Measurements from ENCODE around the gene MYO1E.

Gene MYO1E

GRCh38 chr15:59379531-59379930 is 6.9 kb upstream of the MYO1E start:
- Histone ChIP-seq H3K36me3 (ENCODE audit: insufficient read depth, low read length) (no peaks in the 10 kb centered on the region), H3K9me3 (ENCODE audit: low read depth, low read length) (no peaks in the 10 kb centered on the region), H3K27ac (no peak overlapping the region), H3K4me3 (no peak overlapping the region), H3K9ac (ENCODE audit: insufficient read length) (no peak overlapping the region)
- TF ChIP-seq EZH2 (IDR thresholded peaks at IDR 0.05), result no peak
- TF ChIP-seq POLR2AphosphoS5 (IDR thresholded peaks at IDR 0.05; ENCODE audit: borderline replicate concordance, low read depth, low read length), result no peak
- TF ChIP-seq FOXP2 (optimal IDR thresholded peaks at IDR 0.05; ENCODE audit: control extremely low read depth, extremely low read length, insufficient read depth), result no peak
- DNase-seq (ENCODE audit: low read depth, low spot score), result no peak

GRCh38 chr15:59378855-59379254 is 6.2 kb upstream of the MYO1E start:
- Histone ChIP-seq H3K27ac (no peak overlapping the region), H3K4me3 (no peak overlapping the region), H3K9ac (ENCODE audit: insufficient read length) (no peak overlapping the region), H3K36me3 (ENCODE audit: insufficient read depth, low read length) (no peaks in the 10 kb centered on the region), H3K9me3 (ENCODE audit: low read depth, low read length) (no peaks in the 10 kb centered on the region)
- TF ChIP-seq FOXP2 (optimal IDR thresholded peaks at IDR 0.05; ENCODE audit: control extremely low read depth, extremely low read length, insufficient read depth) (no peak), EZH2 (IDR thresholded peaks at IDR 0.05) (no peak), POLR2AphosphoS5 (IDR thresholded peaks at IDR 0.05; ENCODE audit: borderline replicate concordance, low read depth, low read length) (no peak)
- no peak for DNase-seq (ENCODE audit: low read depth, low spot score)

GRCh38 chr15:59377924-59378323 is 5.3 kb upstream of the MYO1E start:
- Histone ChIP-seq H3K9me3 (ENCODE audit: low read depth, low read length) (no peaks in the 10 kb centered on the region), H3K36me3 (ENCODE audit: insufficient read depth, low read length) (no peaks in the 10 kb centered on the region), H3K9ac (ENCODE audit: insufficient read length) (no peak overlapping the region), H3K4me3 (no peak overlapping the region), H3K27ac (no peak overlapping the region)
- DNase-seq (ENCODE audit: low read depth, low spot score), result no peak
- TF ChIP-seq EZH2 (IDR thresholded peaks at IDR 0.05), result no peak
- TF ChIP-seq POLR2AphosphoS5 (IDR thresholded peaks at IDR 0.05; ENCODE audit: borderline replicate concordance, low read depth, low read length), result no peak
- TF ChIP-seq FOXP2 (optimal IDR thresholded peaks at IDR 0.05; ENCODE audit: control extremely low read depth, extremely low read length, insufficient read depth), result no peak

GRCh38 chr15:59376733-59377132 is 4.1 kb upstream of the MYO1E start:
- Histone ChIP-seq H3K9ac (ENCODE audit: insufficient read length) (no peak overlapping the region), H3K9me3 (ENCODE audit: low read depth, low read length) (no peaks in the 10 kb centered on the region), H3K27ac (no peak overlapping the region), H3K4me3 (no peak overlapping the region), H3K36me3 (ENCODE audit: insufficient read depth, low read length) (no peaks in the 10 kb centered on the region)
- TF ChIP-seq EZH2 (IDR thresholded peaks at IDR 0.05) (no peak), POLR2AphosphoS5 (IDR thresholded peaks at IDR 0.05; ENCODE audit: borderline replicate concordance, low read depth, low read length) (no peak), FOXP2 (optimal IDR thresholded peaks at IDR 0.05; ENCODE audit: control extremely low read depth, extremely low read length, insufficient read depth) (no peak)
- no peak for DNase-seq (ENCODE audit: low read depth, low spot score)

GRCh38 chr15:59373215-59373614 is 544 bp upstream of the MYO1E start:
- peak overlapping the region; percentile 76 for H3K4me3 ChIP-seq
- no peak for DNase-seq (ENCODE audit: low read depth, low spot score)
- no peak overlapping the region for H3K27ac ChIP-seq
- H3K36me3 ChIP-seq (ENCODE audit: insufficient read depth, low read length), result no peaks in the 10 kb centered on the region
- no peak overlapping the region for H3K9ac ChIP-seq (ENCODE audit: insufficient read length)
- no peaks in the 10 kb centered on the region for H3K9me3 ChIP-seq (ENCODE audit: low read depth, low read length)
- no peak for TF ChIP-seq POLR2AphosphoS5 (IDR thresholded peaks at IDR 0.05; ENCODE audit: borderline replicate concordance, low read depth, low read length)
- no peak for TF ChIP-seq EZH2 (IDR thresholded peaks at IDR 0.05)
- no peak for TF ChIP-seq FOXP2 (optimal IDR thresholded peaks at IDR 0.05; ENCODE audit: control extremely low read depth, extremely low read length, insufficient read depth)

- TF ChIP-seq EZH2 (IDR thresholded peaks at IDR 0.05) (no peak), FOXP2 (optimal IDR thresholded peaks at IDR 0.05; ENCODE audit: control extremely low read depth, extremely low read length, insufficient read depth) (no peak)
- Histone ChIP-seq H3K9me3 (ENCODE audit: low read depth, low read length) (no peaks in the 10 kb centered on the region), H3K27ac (no peak overlapping the region), H3K9ac (ENCODE audit: insufficient read length) (no peak overlapping the region), H3K4me3 (peak overlapping the region; percentile 76), H3K36me3 (ENCODE audit: insufficient read depth, low read length) (no peaks in the 10 kb centered on the region)
- no peak for DNase-seq (ENCODE audit: low read depth, low spot score)
Observed at GRCh38 chr15:59371458-59372351, 966 bp downstream of the MYO1E start.

- Histone ChIP-seq H3K27ac (no peak overlapping the region), H3K9ac (ENCODE audit: insufficient read length) (no peak overlapping the region), H3K4me3 (no peak overlapping the region), H3K36me3 (ENCODE audit: insufficient read depth, low read length) (no peaks in the 10 kb centered on the region), H3K9me3 (ENCODE audit: low read depth, low read length) (no peaks in the 10 kb centered on the region)
- no peak for TF ChIP-seq EZH2 (IDR thresholded peaks at IDR 0.05)
- no peak for TF ChIP-seq FOXP2 (optimal IDR thresholded peaks at IDR 0.05; ENCODE audit: control extremely low read depth, extremely low read length, insufficient read depth)
- TF ChIP-seq POLR2AphosphoS5 (IDR thresholded peaks at IDR 0.05; ENCODE audit: borderline replicate concordance, low read depth, low read length), result no peak
- no peak for DNase-seq (ENCODE audit: low read depth, low spot score)
Observed at GRCh38 chr15:59369597-59369996, 3.1 kb downstream of the MYO1E start.

GRCh38 chr15:59367022-59367451 is 5.6 kb downstream of the MYO1E start:
- no peaks in the 10 kb centered on the region for H3K9me3 ChIP-seq (ENCODE audit: low read depth, low read length)
- no peak overlapping the region for H3K9ac ChIP-seq (ENCODE audit: insufficient read length)
- H3K36me3 ChIP-seq (ENCODE audit: insufficient read depth, low read length), result no peaks in the 10 kb centered on the region
- DNase-seq (ENCODE audit: low read depth, low spot score), result no peak
- H3K4me3 ChIP-seq, result no peak overlapping the region
- H3K27ac ChIP-seq, result no peak overlapping the region
- TF ChIP-seq FOXP2 (optimal IDR thresholded peaks at IDR 0.05; ENCODE audit: control extremely low read depth, extremely low read length, insufficient read depth), result no peak
- TF ChIP-seq EZH2 (IDR thresholded peaks at IDR 0.05), result no peak
- TF ChIP-seq POLR2AphosphoS5 (IDR thresholded peaks at IDR 0.05; ENCODE audit: borderline replicate concordance, low read depth, low read length), result no peak
